HG02571 (cell line): ENCODE data around the gene CAST.
A peak's percentile ranks its signal among the peaks of the same experiment; 100 is the strongest.

Experiments
- ATAC-seq: cut with Tn5 transposase; IDR thresholded peaks from one replicate; pipeline ENCODE4 v1.9.1; 2021; ENCODE audit warnings: mild to moderate bottlenecking, moderate library complexity; ENCODE audit not compliant: unreplicated experiment

Gene CAST

GRCh38 chr5:96816411-96816939 is 154.3 kb downstream of the CAST start:
- peak; percentile 60 for ATAC-seq

GRCh38 chr5:96816991-96817390 is 154.8 kb downstream of the CAST start:
- peak; percentile 45 for ATAC-seq

- ATAC-seq = no peak
These were observed 155.3 kb downstream of the CAST start for GRCh38 chr5:96817506-96817905.

- ATAC-seq = no peak
These were observed 156.1 kb downstream of the CAST start for GRCh38 chr5:96818125-96818788.

- ATAC-seq = no peak
These were observed 157.6 kb downstream of the CAST start for GRCh38 chr5:96819806-96820205.

- ATAC-seq = no peak
These were observed 159.2 kb downstream of the CAST start for GRCh38 chr5:96821260-96821916.

GRCh38 chr5:96822686-96823459 is 160.7 kb downstream of the CAST start:
- ATAC-seq = no peak

DNA sequence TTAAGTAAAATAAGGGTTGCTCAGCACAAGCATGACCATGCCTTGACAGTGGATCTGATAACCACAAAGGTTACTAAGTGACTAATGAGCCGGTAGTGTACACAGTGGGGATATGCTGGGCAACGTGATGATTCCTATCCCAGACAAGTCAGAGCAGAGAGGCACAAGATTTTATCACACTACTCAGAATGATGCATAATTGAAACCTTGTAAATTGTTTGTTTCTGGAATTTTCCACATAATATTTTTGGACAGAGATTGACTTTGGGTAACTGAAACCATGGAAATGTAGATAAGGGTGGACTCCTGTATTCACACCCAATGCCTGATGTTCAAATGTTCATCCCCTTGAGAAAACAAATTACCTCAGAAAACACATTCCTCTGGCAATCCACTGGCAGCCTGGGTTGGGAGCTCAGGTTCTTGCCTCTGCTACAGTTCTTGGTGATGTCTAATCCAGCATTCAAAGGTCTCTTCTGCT is 161.8 kb downstream of the CAST start:
- ATAC-seq = no peak
